Gastroesophageal sphincter (tissue), 3 donors: ENCODE measurements around the gene NEUROD2.

Source experiments
- CTCF ChIP-seq, 4 experiments: fragments of 200-600 bp in 2 of 4; fragments of 450-650 bp in 2 of 4; sonication (generic) in 1 of 4; IDR thresholded peaks; one replicate each; pipeline ENCODE4 v1.5.1; 2017 to 2019; ENCODE audit warnings: antibody characterized with exemption in 4 of 4, mild to moderate bottlenecking in 2 of 4, moderate library complexity in 2 of 4
- POLR2A ChIP-seq, 2 donors: fragments of 450-650 bp; IDR thresholded peaks; one replicate each; pipeline ENCODE4 v1.6.1; 2017; ENCODE audit warnings: antibody characterized with exemption in 2 of 2, mild to moderate bottlenecking in 2 of 2, moderate library complexity in 1 of 2

GRCh38 chr17:39617446-39618245 lies 9.9 kb upstream of the NEUROD2 start:
- TF ChIP-seq CTCF (IDR thresholded peaks at IDR 0.05) = no peak
- no peak for TF ChIP-seq POLR2A (IDR thresholded peaks at IDR 0.05)
